Measurements from ENCODE around the gene CNOT6.

CNOT6 gene

DNA sequence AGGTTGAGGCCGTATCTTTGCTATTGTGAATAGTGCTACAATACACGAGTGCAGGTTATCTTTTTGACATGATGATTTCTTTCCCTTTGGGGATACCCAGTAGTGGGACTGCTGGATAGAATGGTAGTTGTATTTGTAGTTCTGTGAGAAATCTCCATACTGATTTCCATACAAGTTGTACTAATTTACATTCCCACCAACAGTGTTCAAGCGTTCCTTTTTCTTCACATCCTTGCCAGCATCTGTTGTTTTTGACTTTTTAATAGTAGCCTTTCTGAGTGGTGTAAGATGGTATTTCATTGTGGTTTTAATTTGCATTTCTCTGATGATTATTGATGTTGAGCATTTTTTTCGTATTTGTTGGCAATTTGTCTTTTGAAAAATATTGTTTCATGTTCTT, 41.4 kb downstream of the CNOT6 start:
- H3K4me3 ChIP-seq, result no peak overlapping the region
- DNase-seq, result no peak
- no peaks in the 10 kb centered on the region for H3K9me3 ChIP-seq
- H3K36me3 ChIP-seq, result peaks cover 0 to 40% (median 14%) of the 10 kb centered on the region in 3 donors
- intact Hi-C loops (cut with DNase I; ENCODE audit: low total_unique reads), result no loop called here
- no peaks in the 10 kb centered on the region for H3K27me3 ChIP-seq
- TF ChIP-seq, protein P1, sequence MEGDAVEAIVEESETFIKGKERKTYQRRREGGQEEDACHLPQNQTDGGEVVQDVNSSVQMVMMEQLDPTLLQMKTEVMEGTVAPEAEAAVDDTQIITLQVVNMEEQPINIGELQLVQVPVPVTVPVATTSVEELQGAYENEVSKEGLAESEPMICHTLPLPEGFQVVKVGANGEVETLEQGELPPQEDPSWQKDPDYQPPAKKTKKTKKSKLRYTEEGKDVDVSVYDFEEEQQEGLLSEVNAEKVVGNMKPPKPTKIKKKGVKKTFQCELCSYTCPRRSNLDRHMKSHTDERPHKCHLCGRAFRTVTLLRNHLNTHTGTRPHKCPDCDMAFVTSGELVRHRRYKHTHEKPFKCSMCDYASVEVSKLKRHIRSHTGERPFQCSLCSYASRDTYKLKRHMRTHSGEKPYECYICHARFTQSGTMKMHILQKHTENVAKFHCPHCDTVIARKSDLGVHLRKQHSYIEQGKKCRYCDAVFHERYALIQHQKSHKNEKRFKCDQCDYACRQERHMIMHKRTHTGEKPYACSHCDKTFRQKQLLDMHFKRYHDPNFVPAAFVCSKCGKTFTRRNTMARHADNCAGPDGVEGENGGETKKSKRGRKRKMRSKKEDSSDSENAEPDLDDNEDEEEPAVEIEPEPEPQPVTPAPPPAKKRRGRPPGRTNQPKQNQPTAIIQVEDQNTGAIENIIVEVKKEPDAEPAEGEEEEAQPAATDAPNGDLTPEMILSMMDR (IDR thresholded peaks at IDR 0.05), result no peak
- H3K27ac ChIP-seq, result no peak overlapping the region
- no peaks in the 10 kb centered on the region for H3K4me1 ChIP-seq

DNA sequence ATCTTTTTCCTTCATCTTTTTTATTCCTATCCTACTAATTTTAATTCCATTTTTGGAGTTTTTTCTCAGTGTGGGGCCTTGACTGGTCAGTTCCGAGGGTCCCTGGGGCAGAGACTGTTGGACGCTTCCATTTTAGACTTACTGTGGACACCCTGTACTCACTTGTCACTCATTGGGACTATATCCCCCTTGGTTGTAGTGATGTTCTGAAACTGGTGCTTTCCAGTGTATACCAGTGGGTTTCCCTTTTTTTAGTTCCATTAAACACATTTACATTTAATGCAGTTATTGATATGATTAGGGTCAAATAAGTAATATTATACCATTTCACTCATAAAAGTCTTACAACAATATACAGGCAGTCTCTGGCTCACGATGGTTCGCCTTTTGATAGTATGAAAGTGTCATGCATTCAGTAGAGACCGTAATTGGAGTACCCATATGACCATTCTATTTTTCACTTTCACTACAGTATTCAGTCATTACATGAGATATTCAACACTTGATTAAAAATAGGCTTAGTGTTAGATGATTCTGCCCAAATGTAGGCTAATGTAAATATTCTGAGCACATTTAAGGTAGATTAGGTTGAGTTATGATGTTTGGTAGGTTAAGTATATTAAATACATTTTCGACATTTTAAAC, 46.0 kb downstream of the CNOT6 start:
- H3K4me1 ChIP-seq, result no peaks in the 10 kb centered on the region
- no peaks in the 10 kb centered on the region for H3K27me3 ChIP-seq
- DNase-seq, result no peak
- H3K9me3 ChIP-seq, result no peaks in the 10 kb centered on the region
- TF ChIP-seq, protein P1 (IDR thresholded peaks at IDR 0.05), result no peak
- no peak overlapping the region for H3K4me3 ChIP-seq
- no peak overlapping the region for H3K27ac ChIP-seq
- intact Hi-C loops (cut with DNase I; ENCODE audit: low total_unique reads), result no loop called here
- peaks cover 5 to 14% (median 10%) of the 10 kb centered on the region in 3 donors for H3K36me3 ChIP-seq

DNA sequence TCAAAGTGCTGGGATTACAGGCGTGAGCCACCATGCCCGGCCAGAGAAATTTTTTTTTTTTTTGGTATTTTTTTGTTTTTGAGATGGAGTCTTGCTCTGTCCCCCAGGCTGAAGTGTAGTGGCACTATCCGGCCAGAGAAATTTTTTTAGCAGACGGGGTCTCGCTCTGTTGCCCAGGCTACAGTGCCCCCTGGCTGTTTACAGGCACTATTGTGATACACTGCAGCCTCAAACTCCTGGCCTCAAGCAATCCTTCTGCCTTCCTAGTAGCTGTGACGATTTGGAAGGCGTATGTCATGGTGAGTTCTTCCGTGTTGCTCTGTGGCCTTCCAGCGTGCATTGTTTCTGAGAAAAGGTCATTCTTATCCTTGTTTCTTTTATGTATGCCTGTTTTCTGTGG, 47.5 kb downstream of the CNOT6 start:
- Histone ChIP-seq H3K27me3 (no peaks in the 10 kb centered on the region), H3K27ac (no peak overlapping the region), H3K4me3 (no peak overlapping the region), H3K4me1 (no peaks in the 10 kb centered on the region), H3K36me3 (peaks cover 5 to 11% (median 10%) of the 10 kb centered on the region in 3 donors), H3K9me3 (no peaks in the 10 kb centered on the region)
- TF ChIP-seq, protein P1 (IDR thresholded peaks at IDR 0.05), result no peak
- intact Hi-C loops (cut with DNase I; ENCODE audit: low total_unique reads), result no loop called here
- no peak for DNase-seq

DNA sequence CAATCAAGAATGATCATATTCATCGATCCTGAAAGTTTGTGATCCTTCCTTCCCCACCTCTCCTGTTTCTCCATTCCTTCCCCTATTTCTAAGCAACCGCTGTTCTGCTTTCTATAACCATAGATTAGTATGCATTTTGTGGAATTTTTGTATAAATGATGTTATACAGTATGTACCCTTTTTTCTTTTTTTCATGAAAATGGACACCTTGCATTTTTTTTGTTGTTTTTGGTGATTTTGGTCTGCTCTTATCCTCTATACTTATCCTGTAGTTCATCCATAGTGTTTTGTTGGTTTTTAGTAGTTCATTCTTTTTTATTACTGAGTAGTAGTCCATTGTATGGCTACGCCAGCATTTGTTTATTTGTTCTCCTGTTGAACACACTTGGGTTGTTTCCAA, 51.1 kb downstream of the CNOT6 start:
- Histone ChIP-seq H3K4me3 (no peak overlapping the region), H3K4me1 (no peaks in the 10 kb centered on the region), H3K36me3 (peaks cover 5 to 17% (median 15%) of the 10 kb centered on the region in 3 donors), H3K9me3 (no peaks in the 10 kb centered on the region), H3K27ac (no peak overlapping the region), H3K27me3 (no peaks in the 10 kb centered on the region)
- intact Hi-C loops (cut with DNase I; ENCODE audit: low total_unique reads), result no loop called here
- no peak for DNase-seq
- TF ChIP-seq, protein P1 (IDR thresholded peaks at IDR 0.05), result no peak

DNA sequence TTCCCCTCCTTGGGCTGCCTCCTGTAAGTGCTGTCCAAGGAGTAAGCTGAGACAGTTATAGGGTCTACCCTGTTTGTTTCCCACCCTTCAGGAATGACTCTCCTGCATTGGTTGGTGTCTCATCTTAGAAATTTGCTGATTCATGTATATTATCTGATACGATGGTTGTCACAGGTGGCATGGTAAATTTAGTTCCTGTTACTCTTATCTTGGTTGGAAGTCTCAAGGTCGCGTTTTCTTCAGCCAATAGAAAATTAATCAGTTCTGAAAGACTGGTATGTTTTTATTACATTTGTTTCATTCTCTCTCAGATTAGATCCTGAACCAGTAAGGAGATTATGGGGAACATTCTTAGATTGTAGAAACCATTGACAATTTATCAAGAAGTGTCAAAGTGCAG, 54.4 kb downstream of the CNOT6 start:
- H3K27ac ChIP-seq, result no peak overlapping the region
- no peak for DNase-seq
- no peaks in the 10 kb centered on the region for H3K27me3 ChIP-seq
- no peak overlapping the region for H3K4me3 ChIP-seq
- H3K36me3 ChIP-seq, result peaks cover 6 to 35% (median 29%) of the 10 kb centered on the region in 3 donors
- H3K4me1 ChIP-seq, result no peaks in the 10 kb centered on the region
- intact Hi-C loops (cut with DNase I; ENCODE audit: low total_unique reads), result no loop called here
- H3K9me3 ChIP-seq, result no peaks in the 10 kb centered on the region
- TF ChIP-seq, protein P1 (IDR thresholded peaks at IDR 0.05), result no peak

DNA sequence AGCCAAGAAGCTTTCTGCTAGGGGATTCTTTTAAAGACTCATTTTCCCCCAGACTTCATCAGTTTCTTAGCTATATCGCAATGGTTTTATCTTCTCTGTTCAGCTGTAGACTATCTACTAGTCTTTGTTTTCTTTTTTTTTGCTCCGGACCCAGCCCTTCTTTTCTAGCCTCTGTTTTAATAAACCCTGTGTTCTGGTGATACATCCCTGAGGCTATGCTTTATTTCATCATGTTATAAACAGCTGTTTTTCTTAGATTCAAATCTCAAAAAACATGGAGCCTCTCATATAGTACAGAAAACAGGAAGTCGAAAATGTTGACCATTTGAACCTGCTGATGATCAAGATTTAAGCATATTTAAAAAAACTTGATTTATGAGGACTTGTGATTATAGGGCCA, 59.4 kb downstream of the CNOT6 start:
- Histone ChIP-seq H3K4me3 (no peak overlapping the region), H3K27ac (no peak overlapping the region), H3K4me1 (no peaks in the 10 kb centered on the region), H3K9me3 (no peaks in the 10 kb centered on the region), H3K27me3 (no peaks in the 10 kb centered on the region), H3K36me3 (peaks cover 6 to 53% (median 50%) of the 10 kb centered on the region in 3 donors)
- TF ChIP-seq, protein P1 (IDR thresholded peaks at IDR 0.05), result no peak
- intact Hi-C loops (cut with DNase I; ENCODE audit: low total_unique reads), result no loop called here
- DNase-seq, result no peak

Measured in tibial artery (tissue), 4 donors.